Central memory CD4-positive, alpha-beta T cell (primary cell): ENCODE measurements around the gene EPHA4.

ENCODE experiments used
- DNase-seq: peaks from one replicate; pipeline ENCODE4 v3.0.0; 2022

EPHA4 gene

GRCh38 chr2:221465776-221466175, 106.3 kb downstream of the EPHA4 start:
- DNase-seq = peak; percentile 5

GRCh38 chr2:221464971-221465370, 107.1 kb downstream of the EPHA4 start:
- DNase-seq = no peak

GRCh38 chr2:221463241-221463896, 108.7 kb downstream of the EPHA4 start:
- DNase-seq = no peak

GRCh38 chr2:221461901-221462300, 110.2 kb downstream of the EPHA4 start:
- DNase-seq = no peak

GRCh38 chr2:221460136-221460535, 112.0 kb downstream of the EPHA4 start:
- DNase-seq = no peak

GRCh38 chr2:221458578-221458977, 113.5 kb downstream of the EPHA4 start:
- no peak for DNase-seq

- DNase-seq = no peak
Measured at GRCh38 chr2:221455214-221455613, 116.9 kb downstream of the EPHA4 start.

- no peak for DNase-seq
Measured at GRCh38 chr2:221454459-221455105, 117.5 kb downstream of the EPHA4 start.

GRCh38 chr2:221451862-221452788, 120.0 kb downstream of the EPHA4 start:
- no peak for DNase-seq

- no peak for DNase-seq
Measured at GRCh38 chr2:221450280-221450679, 121.8 kb downstream of the EPHA4 start.

- no peak for DNase-seq
Measured at GRCh38 chr2:221449406-221449805, 122.7 kb downstream of the EPHA4 start.

- no peak for DNase-seq
Measured at GRCh38 chr2:221448844-221449390, 123.2 kb downstream of the EPHA4 start.

GRCh38 chr2:221448057-221448843, 123.9 kb downstream of the EPHA4 start:
- no peak for DNase-seq

- no peak for DNase-seq
Measured at GRCh38 chr2:221447310-221447709, 124.8 kb downstream of the EPHA4 start.

- no peak for DNase-seq
Measured at GRCh38 chr2:221446140-221446539, 126.0 kb downstream of the EPHA4 start.

GRCh38 chr2:221444106-221444505, 128.0 kb downstream of the EPHA4 start:
- no peak for DNase-seq

- no peak for DNase-seq
Measured at GRCh38 chr2:221443645-221444044, 128.5 kb downstream of the EPHA4 start.

GRCh38 chr2:221442128-221442527, 130.0 kb downstream of the EPHA4 start:
- DNase-seq = no peak

GRCh38 chr2:221439761-221440479, 132.2 kb downstream of the EPHA4 start:
- DNase-seq = no peak

- no peak for DNase-seq
Measured at GRCh38 chr2:221437056-221437455, 135.0 kb downstream of the EPHA4 start.

- DNase-seq = no peak
Measured at GRCh38 chr2:221435171-221435570, 136.9 kb downstream of the EPHA4 start.

- no peak for DNase-seq
Measured at GRCh38 chr2:221434142-221434541, 138.0 kb downstream of the EPHA4 start.
